Natural killer cell (primary cell): ENCODE measurements around the gene MTCH2. TPM values are rescaled to one million over a fixed set of nuclear protein-coding genes. Genes with fewer than 3 reads are reported as not detected.

ENCODE experiments used
- ATAC-seq, 3 donors: fragments of 150-1000 bp in 2 of 3; fragments of 200-7000 bp in 1 of 3; cut with Tn5 transposase; 1 replicate in 1 of 3; 2 replicates in 2 of 3; pipeline ENCODE4 v1.10.0; 2021; ENCODE audit warnings: mild to moderate bottlenecking in 2 of 3, moderate library complexity in 2 of 3
- DNase-seq, 2 donors: peaks; one replicate each; pipeline versions ENCODE4 v3.0.0 to v3.0.0-alpha.2; 2013 to 2021; ENCODE audit warnings: mixed read lengths in 1 of 2
- H3K27ac ChIP-seq: one replicate; pipeline ENCODE4 v1.5.1; 2013; ENCODE audit warnings: mild to moderate bottlenecking, low read length
- H3K27me3 ChIP-seq: one replicate; pipeline ENCODE4 v1.6.1; 2013; ENCODE audit warnings: low read length; ENCODE audit not compliant: control insufficient read depth, insufficient read depth
- H3K36me3 ChIP-seq: one replicate; pipeline ENCODE4 v1.6.1; 2013; ENCODE audit warnings: low read length; ENCODE audit not compliant: control insufficient read depth, insufficient read depth
- H3K4me1 ChIP-seq: one replicate; pipeline ENCODE4 v1.6.1; 2013; ENCODE audit warnings: low read length; ENCODE audit not compliant: control insufficient read depth, insufficient read depth
- H3K4me3 ChIP-seq: one replicate; pipeline ENCODE4 v1.5.1; 2013; ENCODE audit warnings: low read length
- H3K9me3 ChIP-seq: one replicate; pipeline ENCODE4 v1.6.1; 2013; ENCODE audit warnings: low read length; ENCODE audit not compliant: control insufficient read depth, insufficient read depth
- H3K27ac Mint-ChIP-seq, 2 donors: one replicate each; pipeline ENCODE4 v1.8.0; 2022; ENCODE audit warnings: mild to moderate bottlenecking in 2 of 2, mixed read lengths in 2 of 2, moderate library complexity in 1 of 2
- H3K27me3 Mint-ChIP-seq, 2 donors: one replicate each; pipeline ENCODE4 v1.8.0; 2022; ENCODE audit warnings: low read depth in 2 of 2, mixed read lengths in 2 of 2
- H3K36me3 Mint-ChIP-seq: one replicate; pipeline ENCODE4 v1.8.0; 2022; ENCODE audit warnings: mixed read lengths
- H3K4me1 Mint-ChIP-seq, 2 donors: one replicate each; pipeline ENCODE4 v1.8.0; 2022; ENCODE audit warnings: mixed read lengths in 2 of 2
- H3K4me3 Mint-ChIP-seq: one replicate; pipeline ENCODE4 v1.8.0; 2022; ENCODE audit warnings: mild to moderate bottlenecking, moderate library complexity, mixed read lengths
- H3K9me3 Mint-ChIP-seq, 2 donors: one replicate each; pipeline ENCODE4 v1.8.0; 2022; ENCODE audit warnings: mixed read lengths in 2 of 2
- CTCF ChIP-seq: fragments of 200-600 bp; IDR thresholded peaks from one replicate; pipeline ENCODE4 v1.8.0; 2022; ENCODE audit warnings: antibody characterized with exemption
- WGBS: methylation state at CpG from one replicate; pipeline ENCODE4 v1.1.7; 2013; ENCODE audit warnings: missing lambda C conversion rate; ENCODE audit not compliant: insufficient coverage; 5-methylcytosine and 5-hydroxymethylcytosine counted together
- intact Hi-C: fragments of 100-400 bp; cut with micrococcal nuclease; formaldehyde crosslinking; loops from one replicate; pipeline ENCODE4 v1.14.2; 2022
- total RNA-seq, 4 donors: library from RNA; stranded (reverse); fragments of 120-200 nt in 1 of 4; gene quantifications; one replicate each; pipeline versions ENCODE4 v1.2.3 to v1.2.4, GENCODE V29; 2013 to 2022

The MTCH2 gene
- total RNA-seq, 3 donors from 2014 or later (not counting 1 experiment from before 2014, with no cell fraction given), result 25.0 to 32.4 (median 31.4) TPM

- Mint-ChIP-seq H3K36me3 (no peaks in the 10 kb centered on the region), H3K27ac (no peak overlapping the region), H3K9me3 (no peaks in the 10 kb centered on the region), H3K4me1 (no peaks in the 10 kb centered on the region), H3K4me3 (no peak overlapping the region), H3K27me3 (peaks cover 0 to 4% of the 10 kb centered on the region in 2 donors)
- no peak for TF ChIP-seq CTCF
- Histone ChIP-seq H3K4me1 (no peaks in the 10 kb centered on the region), H3K27ac (no peak overlapping the region), H3K4me3 (no peak overlapping the region), H3K27me3 (no peaks in the 10 kb centered on the region), H3K9me3 (no peaks in the 10 kb centered on the region), H3K36me3 (no peaks in the 10 kb centered on the region)
- intact Hi-C loops, result no loop called here
- 85% methylated on average over 2 of the region's 4 CpGs for WGBS
- no peak for DNase-seq
- ATAC-seq, result no peak
These were observed 16.9 kb upstream of the MTCH2 start for GRCh38 chr11:47659276-47659675.

- Mint-ChIP-seq H3K27me3 (peaks cover 7 to 8% of the 10 kb centered on the region in 2 donors), H3K4me1 (no peaks in the 10 kb centered on the region), H3K9me3 (peaks cover 2 to 3% of the 10 kb centered on the region in 2 donors), H3K27ac (no peak overlapping the region), H3K4me3 (no peak overlapping the region), H3K36me3 (no peaks in the 10 kb centered on the region)
- WGBS, result 75% methylated on average over 6 of the region's 6 CpGs
- H3K27ac ChIP-seq, result no peak overlapping the region
- H3K4me3 ChIP-seq, result no peak overlapping the region
- H3K27me3 ChIP-seq, result no peaks in the 10 kb centered on the region
- H3K9me3 ChIP-seq, result no peaks in the 10 kb centered on the region
- intact Hi-C loops, result no loop called here
- no peak for TF ChIP-seq CTCF
- ATAC-seq (no peak), DNase-seq (no peak)
- H3K4me1 ChIP-seq, result no peaks in the 10 kb centered on the region
- no peaks in the 10 kb centered on the region for H3K36me3 ChIP-seq
These were observed 14.0 kb upstream of the MTCH2 start for GRCh38 chr11:47656260-47656885.

- no peak overlapping the region for H3K4me3 ChIP-seq
- no peak for TF ChIP-seq CTCF
- H3K4me1 ChIP-seq, result no peaks in the 10 kb centered on the region
- H3K4me1 Mint-ChIP-seq, result no peaks in the 10 kb centered on the region
- H3K27ac ChIP-seq, result no peak overlapping the region
- ATAC-seq (no peak), DNase-seq (no peak)
- H3K36me3 ChIP-seq, result no peaks in the 10 kb centered on the region
- H3K27me3 Mint-ChIP-seq, result peaks cover 8 to 9% of the 10 kb centered on the region in 2 donors
- no peak overlapping the region for H3K27ac Mint-ChIP-seq
- intact Hi-C loops, result no loop called here
- peaks cover 2 to 3% of the 10 kb centered on the region in 2 donors for H3K9me3 Mint-ChIP-seq
- no peak overlapping the region for H3K4me3 Mint-ChIP-seq
- 100% methylated on average over 5 of the region's 5 CpGs for WGBS
- H3K9me3 ChIP-seq, result no peaks in the 10 kb centered on the region
- H3K27me3 ChIP-seq, result no peaks in the 10 kb centered on the region
- no peaks in the 10 kb centered on the region for H3K36me3 Mint-ChIP-seq
These were observed 9.6 kb upstream of the MTCH2 start for GRCh38 chr11:47651818-47652469.
